GM12878 (cell line): ENCODE data around the gene RBM45. TPM values are rescaled to one million over a fixed set of nuclear protein-coding genes. Genes with fewer than 3 reads are reported as not detected.

Experiments used
- ATAC-seq: fragments of 200-7000 bp; cut with Tn5 transposase; 3 replicates; pipeline ENCODE4 v1.9.1; 2020; ENCODE audit warnings: mild to moderate bottlenecking, moderate library complexity
- BruUV-seq: library from RNA; stranded (reverse); fragments of 400-500 nt; replicated peaks from 2 replicates; lab custom pipeline; 2021; lab: Mats Ljungman, UMichigan
- CTCF ChIA-PET: fragments of 300-600 bp; sonication (Branson Sonifier 250); formaldehyde crosslinking; extraction: SDS; loops from one replicate; lab custom pipeline; 2021; ENCODE audit warnings: inconsistent platforms; lab: Yijun Ruan, JAX
- POLR2A ChIA-PET: fragments of 350-600 bp; formaldehyde crosslinking; extraction: SDS; loops from one replicate; lab custom pipeline; 2021; ENCODE audit warnings: inconsistent platforms; lab: Charles Lee
- RAD21 ChIA-PET: fragments of 300-600 bp; sonication (Branson Sonifier 250); formaldehyde crosslinking; loops from one replicate; lab custom pipeline; 2023; ENCODE audit warnings: antibody characterized with exemption; ENCODE audit not compliant: unreplicated experiment; lab: Charles Lee
- SMC1A ChIA-PET: fragments of 300-600 bp; sonication (Branson Sonifier 250); formaldehyde crosslinking; loops from one replicate; lab custom pipeline; 2023; ENCODE audit not compliant: unreplicated experiment, uncharacterized antibody; lab: Charles Lee
- DNase-seq: peaks from one replicate; pipeline ENCODE4 v3.0.0-alpha.2; 2011; ENCODE audit warnings: low read depth, low spot score
- FAIRE-seq: peaks from 3 replicates; lab custom pipeline; 2011; peaks lifted over from hg19 to GRCh38; lab: Jason Lieb, UNC
- H2AFZ ChIP-seq: 2 replicates; pipeline ENCODE4 v1.6.0; 2011; ENCODE audit warnings: low read depth, low read length, control low read depth; ENCODE audit not compliant: control insufficient read depth
- H3K27ac ChIP-seq: 2 replicates; pipeline ENCODE4 v1.5.1; 2011; ENCODE audit warnings: control low read depth; ENCODE audit not compliant: control insufficient read depth, insufficient read depth
- H3K27me3 ChIP-seq, 2 experiments: replicated peaks in 1 of 2; 2 replicates each; pipeline versions ENCODE4 v1.6.0 to v1.6.1; 2011; ENCODE audit warnings: low read length in 1 of 2; ENCODE audit not compliant: control insufficient read depth in 2 of 2, insufficient read depth in 2 of 2
- H3K36me3 ChIP-seq, 2 experiments: 2 replicates each; pipeline ENCODE4 v1.5.1; 2011; ENCODE audit warnings: low read length in 1 of 2; ENCODE audit not compliant: control insufficient read depth in 2 of 2, insufficient read depth in 2 of 2
- H3K4me1 ChIP-seq: 2 replicates; pipeline ENCODE4 v1.6.1; 2011; ENCODE audit warnings: mild to moderate bottlenecking, low read length, moderate library complexity, mixed read lengths; ENCODE audit not compliant: control insufficient read depth, insufficient read depth
- H3K4me2 ChIP-seq: 2 replicates; pipeline ENCODE4 v1.6.0; 2011; ENCODE audit warnings: control low read depth; ENCODE audit not compliant: control insufficient read depth, insufficient read depth
- H3K4me3 ChIP-seq: fragments of 200-600 bp; sonication (generic); 2 replicates; pipeline ENCODE4 v1.5.1; 2016
- H3K79me2 ChIP-seq: 2 replicates; pipeline ENCODE4 v1.6.0; 2011; ENCODE audit warnings: low read length; ENCODE audit not compliant: control insufficient read depth, insufficient read depth
- H3K9ac ChIP-seq: 2 replicates; pipeline ENCODE4 v1.8.0; 2011; ENCODE audit warnings: low read length, control low read depth, mixed read lengths; ENCODE audit not compliant: control insufficient read depth, insufficient read depth
- H3K9me3 ChIP-seq: replicated peaks from 3 replicates; pipeline ENCODE4 v1.5.1; 2011; ENCODE audit warnings: mild to moderate bottlenecking, low read length; ENCODE audit not compliant: control insufficient read depth, insufficient read depth
- H4K20me1 ChIP-seq: 2 replicates; pipeline ENCODE4 v1.6.0; 2011; ENCODE audit not compliant: control insufficient read depth, insufficient read depth
- BCL11A ChIP-seq: IDR thresholded peaks from 2 replicates; pipeline ENCODE4 v1.6.1; 2011; ENCODE audit warnings: low read depth, low read length
- ETV6 ChIP-seq, 2 experiments: fragments of 450-650 bp in 1 of 2; IDR thresholded peaks in 1 of 2; conservative IDR thresholded peaks in 1 of 2; 2 replicates each; pipeline ENCODE4 v1.6.1; 2014; ENCODE audit warnings: antibody characterized with exemption in 1 of 2, borderline replicate concordance in 1 of 2, low read depth in 1 of 2, mild to moderate bottlenecking in 1 of 2, moderate library complexity in 1 of 2
- RFX5 ChIP-seq: IDR thresholded peaks from 2 replicates; pipeline ENCODE4 v1.6.1; 2011; ENCODE audit warnings: low read depth, low read length, improper control_type of control experiment
- SMC3 ChIP-seq: IDR thresholded peaks from 2 replicates; pipeline ENCODE4 v1.6.1; 2011; ENCODE audit warnings: low read length, improper control_type of control experiment, borderline replicate concordance
- SPI1 ChIP-seq: IDR thresholded peaks from 2 replicates; pipeline ENCODE4 v1.6.1; 2011; ENCODE audit warnings: low read depth, mild to moderate bottlenecking, low read length, moderate library complexity, borderline replicate concordance; ENCODE audit not compliant: insufficient read depth
- SREBF2 ChIP-seq: IDR thresholded peaks from 2 replicates; pipeline ENCODE4 v1.6.1; 2012; ENCODE audit warnings: mild to moderate bottlenecking, low read length
- WGBS: methylation state at CpG from one replicate; pipeline ENCODE4 v1.1.6; 2016; ENCODE audit warnings: low lambda C conversion rate; ENCODE audit not compliant: insufficient replicate concordance, insufficient coverage; ENCODE audit errors: missing lambda C conversion rate; 5-methylcytosine and 5-hydroxymethylcytosine counted together
- in situ Hi-C: fragments of 300-500 bp; cut with MboI; formaldehyde crosslinking; loops from 9 replicates; pipeline ENCODE4 v1.14.3; 2018; ENCODE audit warnings: mixed read lengths
- intact Hi-C: fragments of 100-400 bp; cut with micrococcal nuclease; formaldehyde crosslinking; loops from one replicate; pipeline ENCODE4 v1.14.2; 2022; ENCODE audit not compliant: unreplicated experiment
- polyA plus RNA-seq, 11 experiments: library from polyadenylated mRNA; depleted of rRNA in 4 of 11; unstranded in 6 of 11; stranded (reverse) in 5 of 11; fragments of >200 nt; fragmentation: Nextera tagmentation in 4 of 11; fragmentation: Illumina TruSeq in 1 of 11; extraction: Ambion mirVana in 4 of 11; extraction: Trizol in 1 of 11; gene quantifications; 1 replicate in 1 of 11; 2 replicates in 10 of 11; pipeline versions ENCODE4 v1.2.1 to v1.2.3, GENCODE V29; 2011 to 2016; ENCODE audit warnings: inconsistent platforms in 2 of 11, missing spikeins in 2 of 11, low read depth in 1 of 11
- total RNA-seq, 4 experiments: library from RNA; depleted of rRNA in 3 of 4; stranded (reverse); fragments of >200 nt in 3 of 4; fragmentation: Illumina TruSeq in 1 of 4; extraction: Trizol in 1 of 4; gene quantifications; 2 replicates each; pipeline versions ENCODE4 v1.2.1 to v1.2.3, GENCODE V29; 2013 to 2021
- TF ChIP-seq, protein P1 (sequence below): fragments of 450-650 bp; formaldehyde crosslinking; IDR thresholded peaks from 2 replicates; pipeline ENCODE4 v1.4.0; 2022; ENCODE audit warnings: mild to moderate bottlenecking, moderate library complexity

Gene RBM45
- total and polyA plus RNA-seq, 10 of the 15 experiments (the other 5 are each of a cell fraction or from before 2014, with no cell fraction given) = 6.2 to 21.7 (median 14.6) TPM

- TF ChIP-seq, protein P1, sequence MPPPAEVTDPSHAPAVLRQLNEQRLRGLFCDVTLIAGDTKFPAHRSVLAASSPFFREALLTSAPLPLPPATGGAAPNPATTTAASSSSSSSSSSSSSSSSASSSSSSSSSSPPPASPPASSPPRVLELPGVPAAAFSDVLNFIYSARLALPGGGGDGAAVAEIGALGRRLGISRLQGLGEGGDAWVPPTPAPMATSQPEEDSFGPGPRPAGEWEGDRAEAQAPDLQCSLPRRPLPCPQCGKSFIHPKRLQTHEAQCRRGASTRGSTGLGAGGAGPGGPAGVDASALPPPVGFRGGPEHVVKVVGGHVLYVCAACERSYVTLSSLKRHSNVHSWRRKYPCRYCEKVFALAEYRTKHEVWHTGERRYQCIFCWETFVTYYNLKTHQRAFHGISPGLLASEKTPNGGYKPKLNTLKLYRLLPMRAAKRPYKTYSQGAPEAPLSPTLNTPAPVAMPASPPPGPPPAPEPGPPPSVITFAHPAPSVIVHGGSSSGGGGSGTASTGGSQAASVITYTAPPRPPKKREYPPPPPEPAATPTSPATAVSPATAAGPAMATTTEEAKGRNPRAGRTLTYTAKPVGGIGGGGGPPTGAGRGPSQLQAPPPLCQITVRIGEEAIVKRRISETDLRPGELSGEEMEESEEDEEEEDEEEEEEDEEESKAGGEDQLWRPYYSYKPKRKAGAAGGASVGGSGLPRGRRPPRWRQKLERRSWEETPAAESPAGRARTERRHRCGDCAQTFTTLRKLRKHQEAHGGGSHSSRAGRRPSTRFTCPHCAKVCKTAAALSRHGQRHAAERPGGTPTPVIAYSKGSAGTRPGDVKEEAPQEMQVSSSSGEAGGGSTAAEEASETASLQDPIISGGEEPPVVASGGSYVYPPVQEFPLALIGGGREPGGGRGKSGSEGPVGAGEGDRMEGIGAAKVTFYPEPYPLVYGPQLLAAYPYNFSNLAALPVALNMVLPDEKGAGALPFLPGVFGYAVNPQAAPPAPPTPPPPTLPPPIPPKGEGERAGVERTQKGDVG (CRISPR knock-in tag) = no peak
- TF ChIP-seq RFX5 = no peak
- TF ChIP-seq SMC3 = no peak
- TF ChIP-seq BCL11A = no peak
- no peak for TF ChIP-seq SREBF2
Measured at GRCh38 chr2:178119179-178119922, 7.1 kb downstream of the RBM45 start (continued).

- no peak overlapping the region for H3K4me3 ChIP-seq
- in situ Hi-C loops = no loop called here
- DNase-seq = no peak
- CTCF ChIA-PET = interaction anchor here (0.7 to 1.7 kb wide), 3 partner anchors 10 to 22 kb away, joined by 4 to 10 read pairs (median 4); partner anchors contain the start of gene RBM45
- H3K4me2 ChIP-seq = no peak overlapping the region
- TF ChIP-seq ETV6 (conservative IDR thresholded peaks at IDR 0.05 in 1 of 2, IDR thresholded peaks at IDR 0.05 in 1 of 2; ENCODE audit: borderline replicate concordance in 1 of 2, low read depth in 1 of 2) (no peak), SPI1 (no peak)
- no peaks in the 10 kb centered on the region for H3K79me2 ChIP-seq
- BruUV-seq = no TSS peak
- intact Hi-C loops = no loop called here
- RAD21 ChIA-PET = no interaction called here
- no peak for FAIRE-seq
- no peak for ATAC-seq
- H3K27ac ChIP-seq = no peak overlapping the region
- SMC1A ChIA-PET = interaction anchor here (0.8 to 1.7 kb wide), 3 partner anchors 9 to 296 kb away, joined by 4 to 8 read pairs (median 6); no protein-coding TSS in a partner anchor
- no peak overlapping the region for H3K9ac ChIP-seq
- H2AFZ ChIP-seq = no peak overlapping the region
- POLR2A ChIA-PET = no interaction called here
- no peaks in the 10 kb centered on the region for H3K27me3 ChIP-seq
- 100% methylated on average over 2 of the region's 2 CpGs for WGBS
- no peaks in the 10 kb centered on the region for H3K4me1 ChIP-seq
- no peaks in the 10 kb centered on the region for H3K9me3 ChIP-seq
- H4K20me1 ChIP-seq = no peaks in the 10 kb centered on the region
- H3K36me3 ChIP-seq = no peaks in the 10 kb centered on the region
Measured at GRCh38 chr2:178123163-178123562, 10.9 kb downstream of the RBM45 start.
